K562 (cell line): ENCODE measurements around the gene NEK1. TPM values are rescaled to one million over a fixed set of nuclear protein-coding genes. Genes with fewer than 3 reads are reported as not detected.

Experiments
- CREM ChIP-seq: IDR thresholded peaks from 2 replicates; pipeline ENCODE4 v1.6.1; 2014; ENCODE audit warnings: antibody characterized with exemption, low read depth
- FOXP1 ChIP-seq: sonication (generic); formaldehyde crosslinking; IDR thresholded peaks from 2 replicates; pipeline ENCODE4 v1.8.0; 2022; ENCODE audit warnings: mild to moderate bottlenecking, missing genetic modification reagents
- HDAC8 ChIP-seq: fragments of 450-650 bp; IDR thresholded peaks from 2 replicates; pipeline ENCODE4 v1.6.1; 2016; ENCODE audit warnings: mild to moderate bottlenecking, missing genetic modification characterization, moderate library complexity, missing compliant biosample characterization
- HMG20A ChIP-seq: fragments of 450-650 bp; formaldehyde crosslinking; conservative IDR thresholded peaks from 2 replicates; pipeline ENCODE4 v1.4.0; 2020; ENCODE audit warnings: mild to moderate bottlenecking, mixed read lengths
- MXI1 ChIP-seq: IDR thresholded peaks from 2 replicates; pipeline ENCODE4 v1.6.1; 2011; ENCODE audit warnings: low read depth, mild to moderate bottlenecking, improper control_type of control experiment, low read length
- NCOA2 ChIP-seq, 2 experiments: fragments of 450-650 bp; IDR thresholded peaks; 2 replicates each; pipeline ENCODE4 v1.6.1; 2018; ENCODE audit warnings: mild to moderate bottlenecking in 2 of 2, moderate library complexity in 1 of 2; ENCODE audit not compliant: partially characterized antibody in 2 of 2
- NFXL1 ChIP-seq: fragments of 450-650 bp; formaldehyde crosslinking; IDR thresholded peaks from 2 replicates; pipeline ENCODE4 v1.4.0; 2021; ENCODE audit warnings: mild to moderate bottlenecking
- ZC3H4 ChIP-seq: sonication (generic); formaldehyde crosslinking; IDR thresholded peaks from 2 replicates; pipeline ENCODE4 v1.9.0; 2021; ENCODE audit warnings: missing genetic modification reagents, borderline replicate concordance
- ZNF133 ChIP-seq: fragments of 250-450 bp; sonication (Bioruptor Pico); IDR thresholded peaks from 2 replicates; pipeline ENCODE4 v1.4.0; 2020; ENCODE audit warnings: mild to moderate bottlenecking
- ZNF143 ChIP-seq: sonication (generic); formaldehyde crosslinking; IDR thresholded peaks from 2 replicates; pipeline ENCODE4 v1.9.0; 2022; ENCODE audit warnings: mild to moderate bottlenecking, missing genetic modification reagents
- ZNF274 ChIP-seq: IDR thresholded peaks from 2 replicates; pipeline ENCODE4 v1.6.1; 2011; ENCODE audit warnings: low read depth, mild to moderate bottlenecking, low read length, moderate library complexity, borderline replicate concordance
- ZNF583 ChIP-seq: fragments of 250-450 bp; sonication (Bioruptor Pico); IDR thresholded peaks from 2 replicates; pipeline ENCODE4 v1.4.0; 2020
- ZNF644 ChIP-seq: fragments of 200-800 bp; sonication (Bioruptor generic); IDR thresholded peaks from 2 replicates; pipeline ENCODE4 v1.6.1; 2016; ENCODE audit warnings: low read depth, missing genetic modification characterization, missing compliant biosample characterization
- polyA plus RNA-seq, 8 experiments: library from polyadenylated mRNA; depleted of rRNA in 4 of 8; stranded (reverse) in 5 of 8; unstranded in 3 of 8; fragments of >200 nt; fragmentation: Nextera tagmentation in 2 of 8; fragmentation: Illumina TruSeq in 1 of 8; extraction: Ambion mirVana in 2 of 8; extraction: Trizol in 1 of 8; gene quantifications; 2 replicates each; pipeline versions ENCODE4 v1.2.1 to v1.2.3, GENCODE V29; 2011 to 2014; ENCODE audit warnings: inconsistent platforms in 1 of 8, missing spikeins in 1 of 8
- total RNA-seq, 7 experiments: library from RNA; depleted of rRNA in 6 of 7; stranded (reverse); fragments of >200 nt in 6 of 7; fragmentation: Illumina TruSeq in 2 of 7; extraction: Trizol in 2 of 7; gene quantifications; 2 replicates each; pipeline versions ENCODE4 v1.2.1 to v1.2.3, GENCODE V29; 2011 to 2021; ENCODE audit warnings: low replicate concordance in 1 of 7
- TF ChIP-seq, protein P1 (sequence below): fragments of 200-600 bp; sonication (generic); IDR thresholded peaks from one replicate; pipeline ENCODE4 v1.6.1; 2012; ENCODE audit warnings: mild to moderate bottlenecking, low read depth, low read length, inconsistent platforms

NEK1 gene
- total and polyA plus RNA-seq, 9 of the 15 experiments (the other 6 are each of a cell fraction or from before 2014, with no cell fraction given), result 6.2 to 15.7 (median 10.3) TPM

DNA sequence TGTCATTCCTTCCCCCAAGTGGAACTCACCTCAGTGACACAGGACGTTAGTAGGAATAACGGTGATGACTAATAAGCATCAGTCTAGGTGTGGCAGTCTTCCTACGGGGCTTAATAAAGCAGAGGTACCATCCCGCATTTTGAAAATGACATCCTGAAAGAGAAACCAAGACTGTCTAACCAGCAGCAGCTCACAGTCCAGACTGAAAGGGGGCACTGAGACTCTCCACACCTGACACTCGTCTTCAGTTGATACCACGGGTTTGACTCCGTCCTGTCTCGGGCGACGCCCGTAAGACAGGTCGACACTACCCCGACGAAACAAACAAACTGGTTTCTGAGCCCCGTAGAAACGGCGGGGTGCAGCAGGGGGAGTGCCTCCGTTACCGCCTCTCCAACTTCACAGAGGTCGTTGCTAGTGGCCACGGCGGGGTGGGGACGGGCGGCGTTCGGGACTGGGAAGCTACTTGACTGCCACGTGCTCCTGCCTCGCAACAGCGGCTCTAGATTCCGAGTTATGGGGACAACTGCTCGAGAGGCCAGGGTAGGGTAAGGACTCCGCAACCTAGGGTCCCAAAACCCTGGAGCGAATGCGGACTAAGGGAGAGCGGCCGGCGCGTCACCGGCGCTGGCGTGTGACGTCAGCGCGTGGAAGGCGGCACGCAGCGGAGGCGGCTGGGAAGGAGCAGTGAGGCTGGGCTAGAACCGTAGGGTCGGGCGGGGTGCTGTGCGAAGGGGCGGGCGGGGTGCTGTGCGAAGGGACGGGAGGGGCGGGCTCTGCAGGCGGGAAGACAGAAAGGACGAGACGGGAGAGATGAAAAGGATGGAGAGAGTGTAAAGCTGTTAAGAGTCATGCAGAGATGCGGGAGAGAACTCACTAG is at the start of gene NEK1 (continued):
- TF ChIP-seq NCOA2 (IDR thresholded peaks at IDR 0.05; ENCODE audit: partially characterized antibody in 2 of 2), result no peak
- TF ChIP-seq HMG20A, result no peak
- no peak for TF ChIP-seq NFXL1 (CRISPR knock-in tag)
- no peak for TF ChIP-seq ZNF583 (CRISPR knock-in tag)
- TF ChIP-seq ZNF644 (tag), result no peak
- TF ChIP-seq FOXP1 (CRISPR knock-in tag), result no peak
- TF ChIP-seq, protein P1, sequence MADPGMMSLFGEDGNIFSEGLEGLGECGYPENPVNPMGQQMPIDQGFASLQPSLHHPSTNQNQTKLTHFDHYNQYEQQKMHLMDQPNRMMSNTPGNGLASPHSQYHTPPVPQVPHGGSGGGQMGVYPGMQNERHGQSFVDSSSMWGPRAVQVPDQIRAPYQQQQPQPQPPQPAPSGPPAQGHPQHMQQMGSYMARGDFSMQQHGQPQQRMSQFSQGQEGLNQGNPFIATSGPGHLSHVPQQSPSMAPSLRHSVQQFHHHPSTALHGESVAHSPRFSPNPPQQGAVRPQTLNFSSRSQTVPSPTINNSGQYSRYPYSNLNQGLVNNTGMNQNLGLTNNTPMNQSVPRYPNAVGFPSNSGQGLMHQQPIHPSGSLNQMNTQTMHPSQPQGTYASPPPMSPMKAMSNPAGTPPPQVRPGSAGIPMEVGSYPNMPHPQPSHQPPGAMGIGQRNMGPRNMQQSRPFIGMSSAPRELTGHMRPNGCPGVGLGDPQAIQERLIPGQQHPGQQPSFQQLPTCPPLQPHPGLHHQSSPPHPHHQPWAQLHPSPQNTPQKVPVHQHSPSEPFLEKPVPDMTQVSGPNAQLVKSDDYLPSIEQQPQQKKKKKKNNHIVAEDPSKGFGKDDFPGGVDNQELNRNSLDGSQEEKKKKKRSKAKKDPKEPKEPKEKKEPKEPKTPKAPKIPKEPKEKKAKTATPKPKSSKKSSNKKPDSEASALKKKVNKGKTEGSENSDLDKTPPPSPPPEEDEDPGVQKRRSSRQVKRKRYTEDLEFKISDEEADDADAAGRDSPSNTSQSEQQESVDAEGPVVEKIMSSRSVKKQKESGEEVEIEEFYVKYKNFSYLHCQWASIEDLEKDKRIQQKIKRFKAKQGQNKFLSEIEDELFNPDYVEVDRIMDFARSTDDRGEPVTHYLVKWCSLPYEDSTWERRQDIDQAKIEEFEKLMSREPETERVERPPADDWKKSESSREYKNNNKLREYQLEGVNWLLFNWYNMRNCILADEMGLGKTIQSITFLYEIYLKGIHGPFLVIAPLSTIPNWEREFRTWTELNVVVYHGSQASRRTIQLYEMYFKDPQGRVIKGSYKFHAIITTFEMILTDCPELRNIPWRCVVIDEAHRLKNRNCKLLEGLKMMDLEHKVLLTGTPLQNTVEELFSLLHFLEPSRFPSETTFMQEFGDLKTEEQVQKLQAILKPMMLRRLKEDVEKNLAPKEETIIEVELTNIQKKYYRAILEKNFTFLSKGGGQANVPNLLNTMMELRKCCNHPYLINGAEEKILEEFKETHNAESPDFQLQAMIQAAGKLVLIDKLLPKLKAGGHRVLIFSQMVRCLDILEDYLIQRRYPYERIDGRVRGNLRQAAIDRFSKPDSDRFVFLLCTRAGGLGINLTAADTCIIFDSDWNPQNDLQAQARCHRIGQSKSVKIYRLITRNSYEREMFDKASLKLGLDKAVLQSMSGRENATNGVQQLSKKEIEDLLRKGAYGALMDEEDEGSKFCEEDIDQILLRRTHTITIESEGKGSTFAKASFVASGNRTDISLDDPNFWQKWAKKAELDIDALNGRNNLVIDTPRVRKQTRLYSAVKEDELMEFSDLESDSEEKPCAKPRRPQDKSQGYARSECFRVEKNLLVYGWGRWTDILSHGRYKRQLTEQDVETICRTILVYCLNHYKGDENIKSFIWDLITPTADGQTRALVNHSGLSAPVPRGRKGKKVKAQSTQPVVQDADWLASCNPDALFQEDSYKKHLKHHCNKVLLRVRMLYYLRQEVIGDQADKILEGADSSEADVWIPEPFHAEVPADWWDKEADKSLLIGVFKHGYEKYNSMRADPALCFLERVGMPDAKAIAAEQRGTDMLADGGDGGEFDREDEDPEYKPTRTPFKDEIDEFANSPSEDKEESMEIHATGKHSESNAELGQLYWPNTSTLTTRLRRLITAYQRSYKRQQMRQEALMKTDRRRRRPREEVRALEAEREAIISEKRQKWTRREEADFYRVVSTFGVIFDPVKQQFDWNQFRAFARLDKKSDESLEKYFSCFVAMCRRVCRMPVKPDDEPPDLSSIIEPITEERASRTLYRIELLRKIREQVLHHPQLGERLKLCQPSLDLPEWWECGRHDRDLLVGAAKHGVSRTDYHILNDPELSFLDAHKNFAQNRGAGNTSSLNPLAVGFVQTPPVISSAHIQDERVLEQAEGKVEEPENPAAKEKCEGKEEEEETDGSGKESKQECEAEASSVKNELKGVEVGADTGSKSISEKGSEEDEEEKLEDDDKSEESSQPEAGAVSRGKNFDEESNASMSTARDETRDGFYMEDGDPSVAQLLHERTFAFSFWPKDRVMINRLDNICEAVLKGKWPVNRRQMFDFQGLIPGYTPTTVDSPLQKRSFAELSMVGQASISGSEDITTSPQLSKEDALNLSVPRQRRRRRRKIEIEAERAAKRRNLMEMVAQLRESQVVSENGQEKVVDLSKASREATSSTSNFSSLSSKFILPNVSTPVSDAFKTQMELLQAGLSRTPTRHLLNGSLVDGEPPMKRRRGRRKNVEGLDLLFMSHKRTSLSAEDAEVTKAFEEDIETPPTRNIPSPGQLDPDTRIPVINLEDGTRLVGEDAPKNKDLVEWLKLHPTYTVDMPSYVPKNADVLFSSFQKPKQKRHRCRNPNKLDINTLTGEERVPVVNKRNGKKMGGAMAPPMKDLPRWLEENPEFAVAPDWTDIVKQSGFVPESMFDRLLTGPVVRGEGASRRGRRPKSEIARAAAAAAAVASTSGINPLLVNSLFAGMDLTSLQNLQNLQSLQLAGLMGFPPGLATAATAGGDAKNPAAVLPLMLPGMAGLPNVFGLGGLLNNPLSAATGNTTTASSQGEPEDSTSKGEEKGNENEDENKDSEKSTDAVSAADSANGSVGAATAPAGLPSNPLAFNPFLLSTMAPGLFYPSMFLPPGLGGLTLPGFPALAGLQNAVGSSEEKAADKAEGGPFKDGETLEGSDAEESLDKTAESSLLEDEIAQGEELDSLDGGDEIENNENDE, result no peak
- TF ChIP-seq ZNF274, result no peak
- no peak for TF ChIP-seq ZNF143 (CRISPR knock-in tag)
- 0 out of 2 replicates have a peak, but pooled peaks have one; percentile 16 for TF ChIP-seq MXI1
- TF ChIP-seq CREM, result peak; percentile 99
- TF ChIP-seq HDAC8 (tag), result no peak
- no peak for TF ChIP-seq ZNF133 (CRISPR knock-in tag)
- TF ChIP-seq ZC3H4 (CRISPR knock-in tag), result no peak
